ENCODE measurements around the gene RMND1. TPM values are rescaled to one million over a fixed set of nuclear protein-coding genes. Genes with fewer than 3 reads are reported as not detected.

The RMND1 gene, protein sequence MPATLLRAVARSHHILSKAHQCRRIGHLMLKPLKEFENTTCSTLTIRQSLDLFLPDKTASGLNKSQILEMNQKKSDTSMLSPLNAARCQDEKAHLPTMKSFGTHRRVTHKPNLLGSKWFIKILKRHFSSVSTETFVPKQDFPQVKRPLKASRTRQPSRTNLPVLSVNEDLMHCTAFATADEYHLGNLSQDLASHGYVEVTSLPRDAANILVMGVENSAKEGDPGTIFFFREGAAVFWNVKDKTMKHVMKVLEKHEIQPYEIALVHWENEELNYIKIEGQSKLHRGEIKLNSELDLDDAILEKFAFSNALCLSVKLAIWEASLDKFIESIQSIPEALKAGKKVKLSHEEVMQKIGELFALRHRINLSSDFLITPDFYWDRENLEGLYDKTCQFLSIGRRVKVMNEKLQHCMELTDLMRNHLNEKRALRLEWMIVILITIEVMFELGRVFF
- 34.7 and 37.9 TPM in 2 replicates for total RNA-seq

DNA sequence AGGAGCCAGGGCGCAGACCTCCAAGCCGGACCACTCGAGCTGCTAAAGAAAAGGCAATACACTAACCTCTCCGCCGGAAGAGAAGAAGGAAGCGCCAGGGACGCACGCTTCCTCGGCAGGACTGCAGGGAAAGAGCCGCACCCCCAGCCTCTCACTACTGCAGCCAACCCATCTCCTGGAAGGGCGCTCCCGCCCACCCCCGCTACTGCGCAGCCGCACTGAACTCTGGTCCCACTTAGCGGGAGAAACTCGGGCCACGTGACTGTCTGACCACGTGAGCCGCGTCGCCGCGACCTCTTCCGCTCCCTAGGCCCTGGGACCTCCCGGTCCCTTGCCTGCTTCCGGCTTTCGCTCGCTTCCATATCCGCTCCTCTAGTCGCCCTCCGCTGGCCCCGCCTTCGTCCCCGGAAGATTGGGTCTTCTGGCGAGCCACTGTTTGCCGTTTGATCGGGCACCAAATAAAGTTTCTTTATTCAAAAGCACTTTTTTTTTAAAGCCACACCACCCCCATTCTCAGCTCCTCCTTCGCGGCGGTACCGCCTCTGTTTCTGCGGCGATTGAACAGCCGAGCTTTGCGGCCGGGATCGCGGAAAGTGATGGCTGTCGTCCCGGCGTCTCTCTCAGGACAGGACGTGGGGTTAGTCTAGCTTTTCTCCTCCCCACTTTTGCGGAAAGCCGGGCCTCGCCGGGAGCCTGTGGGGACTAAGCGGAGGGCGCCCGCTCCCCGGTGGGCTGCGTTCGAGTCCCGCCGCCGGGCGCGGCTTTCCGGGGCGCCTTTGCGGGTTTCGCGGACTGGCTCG is at the start of gene RMND1:
RMND1 (minus strand) TSS at position 177 of the 800 bp plus-strand sequence. CDS start 6,315 bp downstream, outside the sequence.

DNA sequence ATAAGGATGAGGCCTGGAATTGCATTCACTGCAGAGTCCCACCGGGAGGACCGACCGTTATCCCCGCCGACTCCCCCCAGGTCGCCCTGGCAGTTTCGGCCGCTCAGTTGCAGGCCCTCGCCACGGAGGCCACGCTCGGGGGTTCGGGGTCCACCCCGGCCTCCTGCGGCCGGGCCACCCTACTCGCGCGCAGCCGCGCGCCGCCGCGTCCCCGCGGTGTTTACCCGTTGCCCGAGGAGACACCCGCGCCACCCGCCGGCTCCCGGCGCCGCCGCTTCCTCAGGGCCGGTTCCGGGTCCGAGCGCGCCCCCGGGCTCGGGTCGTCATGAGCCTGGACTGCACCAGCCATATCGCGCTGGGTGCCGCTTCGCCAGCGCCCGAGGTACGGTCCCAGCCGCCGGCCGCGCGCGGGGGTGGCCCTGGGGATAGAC is 41.9 kb upstream of the RMND1 start, which contains the start of gene CCDC170:
CCDC170 (plus strand) TSS at position 214 of the 431 bp plus-strand sequence; CDS start at position 326, 112 bp downstream.

DNA sequence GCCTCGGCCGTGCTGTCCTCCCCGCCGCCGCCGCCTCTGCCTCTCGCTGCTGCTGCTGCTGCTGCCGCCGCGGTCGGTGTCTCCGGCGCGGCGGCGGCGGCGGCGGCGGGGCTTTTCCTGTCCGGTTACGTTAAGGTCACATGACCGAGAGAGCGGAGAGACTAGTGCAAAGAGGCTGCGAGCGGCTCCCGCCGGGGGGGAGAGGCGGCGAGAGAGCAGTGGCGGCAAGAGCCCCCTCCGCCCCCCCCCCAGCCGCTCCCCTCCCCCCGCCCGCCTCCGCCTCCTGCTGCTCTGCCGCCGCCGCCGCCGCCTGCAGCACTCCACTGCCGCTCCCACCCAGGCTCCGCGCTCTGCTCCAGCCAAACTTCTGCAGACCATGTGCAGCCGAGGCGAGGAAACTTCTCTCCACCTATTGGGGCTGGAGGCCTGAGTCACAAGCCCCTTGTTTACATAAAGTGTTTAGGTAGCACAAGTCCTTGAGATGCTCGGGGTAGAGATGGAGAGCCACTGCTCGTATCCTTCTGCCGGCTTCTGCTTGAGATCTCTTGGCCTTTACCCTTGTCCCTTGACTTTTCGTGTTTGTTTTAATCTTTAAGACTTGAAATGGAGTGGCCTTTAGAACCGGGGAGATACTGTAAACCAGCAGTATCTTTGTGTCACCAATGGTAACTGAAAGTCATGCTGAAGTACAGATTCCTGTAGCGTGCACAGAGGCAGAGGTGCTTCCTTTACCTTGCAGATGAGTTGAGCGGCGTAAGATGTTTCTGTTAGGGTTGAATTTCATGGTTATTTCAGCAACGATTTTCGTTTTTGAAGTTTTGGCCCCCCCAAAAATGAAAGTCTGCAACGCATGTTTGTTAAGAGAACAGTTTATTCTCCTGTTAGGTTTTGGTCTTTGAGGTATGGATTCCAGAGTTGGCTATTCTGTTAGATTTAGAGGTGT is 60.2 kb downstream of the RMND1 start, which contains the start of gene ZBTB2:
ZBTB2 (minus strand) TSS at position 89 of the 943 bp plus-strand sequence. CDS start 17,922 bp downstream, outside the sequence.

Other genes with a start within 250 kb of the RMND1 start
- 198 and 456 TPM in 2 replicates for gene AKAP12, start 212.2 kb downstream of the RMND1 start, total RNA-seq
- 7.6 and 8.3 TPM in 2 replicates for gene ZBTB2, start 60.6 kb downstream of the RMND1 start, total RNA-seq
- gene CCDC170, start 41.9 kb upstream of the RMND1 start, total RNA-seq, result 0.31 and 2.0 TPM in 2 replicates

All from aortic smooth muscle cell (primary cell).